HFFc6 (cell line): Measurements from ENCODE around the gene EML3. TPM values are rescaled to one million over a fixed set of nuclear protein-coding genes. Genes with fewer than 3 reads are reported as not detected.

ENCODE experiments used
- DNase-seq: peaks from one replicate; pipeline ENCODE4 v3.0.0-alpha.2; 2018
- H3K27ac Mint-ChIP-seq: 2 replicates; pipeline ENCODE4 v1.8.0; 2020; ENCODE audit warnings: mild to moderate bottlenecking, mixed read lengths
- H3K27me3 Mint-ChIP-seq: 2 replicates; pipeline ENCODE4 v1.8.0; 2021; ENCODE audit warnings: mild to moderate bottlenecking, moderate library complexity, mixed read lengths; ENCODE audit not compliant: insufficient read depth
- H3K36me3 Mint-ChIP-seq: 2 replicates; pipeline ENCODE4 v1.8.0; 2021; ENCODE audit warnings: low read depth, mixed read lengths
- H3K4me1 Mint-ChIP-seq: 2 replicates; pipeline ENCODE4 v1.8.0; 2020; ENCODE audit warnings: low read depth, mixed read lengths
- H3K4me3 Mint-ChIP-seq: 2 replicates; pipeline ENCODE4 v1.8.0; 2020; ENCODE audit warnings: mild to moderate bottlenecking, moderate library complexity, mixed read lengths
- H3K9me3 Mint-ChIP-seq: 2 replicates; pipeline ENCODE4 v1.8.0; 2020; ENCODE audit warnings: mild to moderate bottlenecking, mixed read lengths
- CTCF ChIP-seq: fragments of 200-600 bp; sonication (generic); IDR thresholded peaks from 2 replicates; pipeline ENCODE4 v1.5.0; 2021; ENCODE audit warnings: antibody characterized with exemption, mild to moderate bottlenecking
- total RNA-seq, 6 experiments: library from RNA; stranded (reverse); fragmentation: NEBNext Ultra II Directional; extraction: Animal tissue kit (Norgen Biotek cat#: 25700); gene quantifications; 2 replicates in 1 of 6; 3 replicates in 5 of 6; pipeline ENCODE4 v1.2.3, GENCODE V29; 2021

Gene EML3
- total RNA-seq, 6 experiments from 2014 or later: 32.5 to 39.6 (median 36.4) TPM

- H3K27ac Mint-ChIP-seq: no peak overlapping the region
- peaks cover 21% of the 10 kb centered on the region for H3K36me3 Mint-ChIP-seq
- peaks cover 5% of the 10 kb centered on the region for H3K27me3 Mint-ChIP-seq
- H3K4me1 Mint-ChIP-seq: peaks cover 12% of the 10 kb centered on the region
- H3K9me3 Mint-ChIP-seq: no peaks in the 10 kb centered on the region
- H3K4me3 Mint-ChIP-seq: no peak overlapping the region
- TF ChIP-seq CTCF: no peak
- DNase-seq: no peak
Observed at GRCh38 chr11:62608776-62609175, 3.8 kb downstream of the EML3 start.

GRCh38 chr11:62607714-62608113 lies 4.9 kb downstream of the EML3 start:
- peaks cover 5% of the 10 kb centered on the region for H3K27me3 Mint-ChIP-seq
- no peak overlapping the region for H3K4me3 Mint-ChIP-seq
- H3K36me3 Mint-ChIP-seq: peaks cover 28% of the 10 kb centered on the region
- H3K4me1 Mint-ChIP-seq: peaks cover 19% of the 10 kb centered on the region
- DNase-seq: no peak
- H3K9me3 Mint-ChIP-seq: no peaks in the 10 kb centered on the region
- H3K27ac Mint-ChIP-seq: no peak overlapping the region
- TF ChIP-seq CTCF: no peak

GRCh38 chr11:62605902-62606301 lies 6.7 kb downstream of the EML3 start:
- no peak overlapping the region for H3K4me3 Mint-ChIP-seq
- peaks cover 4% of the 10 kb centered on the region for H3K27me3 Mint-ChIP-seq
- H3K36me3 Mint-ChIP-seq: peaks cover 26% of the 10 kb centered on the region
- no peak for TF ChIP-seq CTCF
- H3K9me3 Mint-ChIP-seq: no peaks in the 10 kb centered on the region
- peaks cover 13% of the 10 kb centered on the region; the same call in 1 of the 2 replicates for H3K4me1 Mint-ChIP-seq
- H3K27ac Mint-ChIP-seq: no peak overlapping the region
- DNase-seq: no peak

- Mint-ChIP-seq H3K9me3 (no peaks in the 10 kb centered on the region), H3K4me3 (no peak overlapping the region)
Observed at GRCh38 chr11:62605467-62605866, 7.1 kb downstream of the EML3 start.

GRCh38 chr11:62604460-62605120 lies 8.0 kb downstream of the EML3 start:
- no peak for DNase-seq
- Mint-ChIP-seq H3K4me3 (no peak overlapping the region), H3K9me3 (no peaks in the 10 kb centered on the region), H3K27ac (no peak overlapping the region), H3K36me3 (peaks cover 33% of the 10 kb centered on the region), H3K4me1 (peaks cover 21% of the 10 kb centered on the region), H3K27me3 (peaks cover 6% of the 10 kb centered on the region)
- no peak for TF ChIP-seq CTCF

More at GRCh38 chr11:62605467-62605866, 7.1 kb downstream of the EML3 start:
- H3K36me3 Mint-ChIP-seq: peaks cover 30% of the 10 kb centered on the region
- peaks cover 4% of the 10 kb centered on the region for H3K27me3 Mint-ChIP-seq
- no peak overlapping the region for H3K27ac Mint-ChIP-seq
- peaks cover 13% of the 10 kb centered on the region; the same call in 1 of the 2 replicates for H3K4me1 Mint-ChIP-seq
- TF ChIP-seq CTCF: no peak
- DNase-seq: no peak
